K562 (cell line): ENCODE data around the gene BRD4. TPM values are rescaled to one million over a fixed set of nuclear protein-coding genes. Genes with fewer than 3 reads are reported as not detected.

Source experiments
- ATAC-seq: fragments of 200-7000 bp; cut with Tn5 transposase; 3 replicates; pipeline ENCODE4 v1.9.1; 2020; ENCODE audit warnings: moderate library complexity
- BruUV-seq: library from RNA; stranded (reverse); fragments of 400-500 nt; replicated peaks from 2 replicates; lab custom pipeline; 2021; lab: Mats Ljungman, UMichigan
- CTCF ChIA-PET: fragments of 300-600 bp; formaldehyde crosslinking; extraction: SDS; loops from one replicate; lab custom pipeline; 2021; ENCODE audit warnings: low intra/inter-chr PET ratio; lab: Yijun Ruan, JAX
- POLR2A ChIA-PET: fragments of 300-600, 350-650 bp; sonication (Branson Sonifier 250); formaldehyde crosslinking; extraction: SDS; loops from one replicate; lab custom pipeline; 2021; ENCODE audit warnings: antibody characterized with exemption, inconsistent platforms; lab: Yijun Ruan, JAX
- DNase-seq, 4 experiments: peaks; one replicate each; pipeline versions ENCODE4 v3.0.0 to v3.0.0-alpha.2; 2011 to 2018; ENCODE audit warnings: low spot score in 3 of 4, mixed read lengths in 3 of 4; ENCODE audit errors: extremely low read depth in 1 of 4
- FAIRE-seq: peaks from 2 replicates; lab custom pipeline; 2011; peaks lifted over from hg19 to GRCh38; lab: Jason Lieb, UNC
- H2AFZ ChIP-seq: 2 replicates; pipeline ENCODE4 v1.6.0; 2011; ENCODE audit warnings: low read depth, low read length, control low read depth, inconsistent platforms
- H3K27ac ChIP-seq: fragments of 200-600 bp; 3 replicates; pipeline ENCODE4 v1.8.0; 2011; ENCODE audit warnings: low read depth, mild to moderate bottlenecking, control low read depth, inconsistent platforms, low read length, moderate library complexity, mixed read lengths; ENCODE audit errors: extremely low read depth
- H3K27me3 ChIP-seq, 2 experiments: fragments of 300-600 bp in 1 of 2; 2 replicates in 1 of 2; 3 replicates in 1 of 2; pipeline versions ENCODE4 v1.6.0 to v1.8.0; 2011; ENCODE audit warnings: inconsistent platforms in 2 of 2, low read length in 2 of 2, mild to moderate bottlenecking in 1 of 2, mixed read lengths in 1 of 2, moderate library complexity in 1 of 2; ENCODE audit not compliant: control insufficient read depth in 2 of 2, insufficient read depth in 2 of 2
- H3K36me3 ChIP-seq: fragments of 300-600 bp; 3 replicates; pipeline ENCODE4 v1.8.0; 2011; ENCODE audit warnings: mild to moderate bottlenecking, low read length, inconsistent platforms; ENCODE audit not compliant: control insufficient read depth, insufficient read depth
- H3K4me1 ChIP-seq, 2 experiments: fragments of 200-600 bp in 1 of 2; replicated peaks in 1 of 2; 2 replicates in 1 of 2; 3 replicates in 1 of 2; pipeline versions ENCODE4 v1.5.1 to v1.8.0; 2011; ENCODE audit warnings: inconsistent platforms in 2 of 2, low read length in 2 of 2, mild to moderate bottlenecking in 1 of 2, mixed read lengths in 1 of 2, moderate library complexity in 1 of 2; ENCODE audit not compliant: control insufficient read depth in 2 of 2, insufficient read depth in 2 of 2
- H3K4me2 ChIP-seq: 2 replicates; pipeline ENCODE4 v1.6.1; 2011; ENCODE audit warnings: low read length, control low read depth, inconsistent platforms, mixed read lengths; ENCODE audit not compliant: insufficient read depth
- H3K4me3 ChIP-seq: fragments of 200-600 bp; sonication (generic), shearing (Covaris generic); 2 replicates; pipeline ENCODE4 v1.5.1; 2016; ENCODE audit warnings: control low read depth, inconsistent platforms
- H3K79me2 ChIP-seq: fragments of 200-600 bp; 3 replicates; pipeline ENCODE4 v1.8.0; 2011; ENCODE audit warnings: low read length, inconsistent platforms; ENCODE audit not compliant: control insufficient read depth, insufficient read depth
- H3K9ac ChIP-seq, 2 experiments: 2 replicates each; pipeline versions ENCODE4 v1.6.0 to v1.6.1; 2011; ENCODE audit warnings: low read depth in 2 of 2, low read length in 2 of 2, control low read depth in 1 of 2, inconsistent platforms in 1 of 2, mild to moderate bottlenecking in 1 of 2, mixed read lengths in 1 of 2; ENCODE audit not compliant: insufficient read depth in 1 of 2
- H3K9me1 ChIP-seq: one replicate; pipeline ENCODE4 v1.6.0; 2011; ENCODE audit warnings: inconsistent platforms, mild to moderate bottlenecking, low read length, moderate library complexity; ENCODE audit not compliant: control insufficient read depth, insufficient read depth
- H3K9me3 ChIP-seq: replicated peaks from 2 replicates; pipeline ENCODE4 v1.5.1; 2011; ENCODE audit warnings: low read depth, low read length, inconsistent platforms; ENCODE audit not compliant: control insufficient read depth, insufficient read depth
- H4K20me1 ChIP-seq: replicated peaks from 2 replicates; pipeline ENCODE4 v1.6.1; 2011; ENCODE audit warnings: low read length, inconsistent platforms, mixed read lengths; ENCODE audit not compliant: control insufficient read depth, insufficient read depth
- EHMT2 ChIP-seq: fragments of 450-650 bp; IDR thresholded peaks from 2 replicates; pipeline ENCODE4 v1.6.1; 2018; ENCODE audit warnings: antibody characterized with exemption
- IRF2 ChIP-seq: sonication (generic); formaldehyde crosslinking; IDR thresholded peaks from 2 replicates; pipeline ENCODE4 v1.8.1; 2022; ENCODE audit warnings: mild to moderate bottlenecking, missing genetic modification reagents
- POLR2G ChIP-seq: fragments of 200-400 bp; formaldehyde crosslinking; IDR thresholded peaks from 2 replicates; pipeline ENCODE4 v1.6.1; 2017; ENCODE audit warnings: low read depth, mild to moderate bottlenecking, antibody characterized with exemption, low read length, moderate library complexity
- RBM22 ChIP-seq: fragments of 200-400 bp; formaldehyde crosslinking; IDR thresholded peaks from 2 replicates; pipeline ENCODE4 v1.6.1; 2018; ENCODE audit warnings: low read length, low read depth; ENCODE audit not compliant: poor library complexity, severe bottlenecking
- WGBS: fragments of 100-300 bp; shearing (Covaris generic); methylation state at CpG from one replicate; pipeline ENCODE4 v1.1.6; 2016; ENCODE audit warnings: low coverage, mixed read lengths; ENCODE audit not compliant: insufficient coverage; ENCODE audit errors: missing lambda C conversion rate; 5-methylcytosine and 5-hydroxymethylcytosine counted together
- in situ Hi-C: fragments of 300-500 bp; cut with MboI; formaldehyde crosslinking; loops from 4 replicates; pipeline ENCODE4 v1.15.0; 2018; ENCODE audit warnings: inconsistent platforms, mixed read lengths
- intact Hi-C: fragments of 100-400 bp; cut with micrococcal nuclease; formaldehyde crosslinking; loops from 2 replicates; pipeline ENCODE4 v1.14.2; 2022
- polyA plus RNA-seq, 8 experiments: library from polyadenylated mRNA; depleted of rRNA in 4 of 8; stranded (reverse) in 5 of 8; unstranded in 3 of 8; fragments of >200 nt; fragmentation: Nextera tagmentation in 2 of 8; fragmentation: Illumina TruSeq in 1 of 8; extraction: Ambion mirVana in 2 of 8; extraction: Trizol in 1 of 8; gene quantifications; 2 replicates each; pipeline versions ENCODE4 v1.2.1 to v1.2.3, GENCODE V29; 2011 to 2014; ENCODE audit warnings: inconsistent platforms in 1 of 8, missing spikeins in 1 of 8
- total RNA-seq, 7 experiments: library from RNA; depleted of rRNA in 6 of 7; stranded (reverse); fragments of >200 nt in 6 of 7; fragmentation: Illumina TruSeq in 2 of 7; extraction: Trizol in 2 of 7; gene quantifications; 2 replicates each; pipeline versions ENCODE4 v1.2.1 to v1.2.3, GENCODE V29; 2011 to 2021; ENCODE audit warnings: low replicate concordance in 1 of 7

BRD4 gene
- total and polyA plus RNA-seq, 9 of the 15 experiments (the other 6 are each of a cell fraction or from before 2014, with no cell fraction given) = 1.8 to 105 (median 15.6) TPM

- POLR2A ChIA-PET = interaction anchor here (0.6 to 0.9 kb wide), 2 partner anchors 12 to 122 kb away, joined by 3 read pairs; no protein-coding TSS in a partner anchor
- 91% methylated on average over 17 of the region's 20 CpGs for WGBS
- Histone ChIP-seq H3K27me3 (no peaks in the 10 kb centered on the region), H3K9ac (0 out of 4 replicates have a peak overlapping the region, but pooled peaks of 1 of the 2 experiments have one; percentile 10), H2AFZ (no peak overlapping the region), H3K79me2 (0 out of 3 replicates have a peak, but pooled peaks cover 4% of the 10 kb centered on the region), H4K20me1 (peaks cover 13% of the 10 kb centered on the region), H3K36me3 (peaks cover 93% of the 10 kb centered on the region; the same call in 2 of the 3 replicates), H3K4me3 (no peak overlapping the region), H3K27ac (no peak overlapping the region), H3K4me2 (no peak overlapping the region), H3K9me1 (peaks cover 5% of the 10 kb centered on the region), H3K9me3 (no peaks in the 10 kb centered on the region), H3K4me1 (no peaks in the 10 kb centered on the region)
- no peak for TF ChIP-seq EHMT2
- TF ChIP-seq IRF2 (CRISPR knock-in tag) = no peak
- peak; percentile 85 for TF ChIP-seq RBM22
- TF ChIP-seq POLR2G = peak; percentile 54
- CTCF ChIA-PET = no interaction called here
- no TSS peak for BruUV-seq
- intact Hi-C loops = no loop called here
- DNase-seq (no peak), ATAC-seq (no peak), FAIRE-seq (no peak)
- in situ Hi-C loops = no loop called here
Measured at GRCh38 chr19:15245370-15246197, 86.8 kb downstream of the BRD4 start.
